Pancreas (tissue), 10 donors: Measurements from ENCODE around the gene BLVRB. TPM values are rescaled to one million over a fixed set of nuclear protein-coding genes. Genes with fewer than 3 reads are reported as not detected.

Experiments used
- ATAC-seq, 4 donors: fragments of 200-7000 bp; cut with Tn5 transposase; one replicate each; pipeline versions ENCODE4 v1.8.0 to v1.9.1; 2020; ENCODE audit warnings: mild to moderate bottlenecking in 4 of 4, moderate library complexity in 4 of 4
- DNase-seq, 6 donors: peaks; one replicate each; pipeline ENCODE4 v3.0.0-alpha.2; 2020
- FAIRE-seq: peaks from 2 replicates; lab custom pipeline; 2012; peaks lifted over from hg19 to GRCh38; lab: Jason Lieb, UNC
- H3K27ac ChIP-seq, 4 donors: fragments of 200-600 bp; sonication (generic); 1 replicate in 3 of 4; 2 replicates in 1 of 4; pipeline versions ENCODE4 v1.5.0 to v1.8.0; 2020
- H3K27me3 ChIP-seq, 4 donors: fragments of 200-600 bp; one replicate each; pipeline ENCODE4 v1.8.0; 2021
- H3K36me3 ChIP-seq, 3 donors: fragments of 200-600 bp; sonication (generic) in 1 of 3; one replicate each; pipeline versions ENCODE4 v1.5.0 to v1.8.0; 2020 to 2021
- H3K4me1 ChIP-seq, 3 donors: fragments of 200-600 bp; one replicate each; pipeline ENCODE4 v1.8.0; 2021
- H3K4me3 ChIP-seq, 4 donors: fragments of 200-600 bp; sonication (generic) in 2 of 4; one replicate each; pipeline versions ENCODE4 v1.5.0 to v1.8.0; 2020 to 2021
- H3K9me3 ChIP-seq, 4 donors: fragments of 200-600 bp; one replicate each; pipeline ENCODE4 v1.8.0; 2021
- WGBS, 2 donors: extraction: QIAGEN DNeasy Blood & Tissue Kit; methylation state at CpG; one replicate each; pipeline ENCODE4 v1.1.7; 2013; 5-methylcytosine and 5-hydroxymethylcytosine counted together
- intact Hi-C, 3 donors: fragments of 100-400 bp; cut with DNase I; formaldehyde crosslinking; loops; one replicate each; pipeline versions ENCODE4 v1.11.1 to v1.14.2; 2022
- polyA plus RNA-seq, 2 donors: library from polyadenylated mRNA; stranded (reverse); fragments of 200-250 nt; gene quantifications; one replicate each; pipeline ENCODE4 v1.2.3, GENCODE V29; 2013
- total RNA-seq, 6 donors: library from RNA; stranded (reverse); fragmentation: NEBNext Ultra II Directional in 4 of 6; extraction: Animal tissue kit (Norgen Biotek cat#: 25700) in 4 of 6; gene quantifications; one replicate each; pipeline versions ENCODE4 v1.2.1 to v1.2.4, GENCODE V29; 2021 to 2023
- TF ChIP-seq, protein P1 (sequence below), 4 donors: fragments of 200-600 bp; sonication (generic) in 3 of 4; IDR thresholded peaks; one replicate each; pipeline versions ENCODE4 v1.5.0 to v1.8.0; 2021; ENCODE audit warnings: antibody characterized with exemption in 4 of 4
- donor health status: healthy with polysubstance abuse.
- donor health status: DM: no; HTN: no; CAD: no; lungs with moderate emphysema.
- donor health status: DM: no; HTN: no; CAD: no.
- donor health status: control.
- donor health status: control.
- donor health status: Bipolar disorder and iron deficiency.
- donor health status: DM: yes; HTN: yes; CAD: no.
- donor health status: DM: no; HTN: no; CAD: no.
- donor health status: DM: no; HTN: no; CAD: no.
- donor health status: DM: yes; HTN: yes; CAD: no.

Gene BLVRB
- total and polyA plus RNA-seq, 8 donors, result 24.1 to 49.4 (median 37.4) TPM

DNA sequence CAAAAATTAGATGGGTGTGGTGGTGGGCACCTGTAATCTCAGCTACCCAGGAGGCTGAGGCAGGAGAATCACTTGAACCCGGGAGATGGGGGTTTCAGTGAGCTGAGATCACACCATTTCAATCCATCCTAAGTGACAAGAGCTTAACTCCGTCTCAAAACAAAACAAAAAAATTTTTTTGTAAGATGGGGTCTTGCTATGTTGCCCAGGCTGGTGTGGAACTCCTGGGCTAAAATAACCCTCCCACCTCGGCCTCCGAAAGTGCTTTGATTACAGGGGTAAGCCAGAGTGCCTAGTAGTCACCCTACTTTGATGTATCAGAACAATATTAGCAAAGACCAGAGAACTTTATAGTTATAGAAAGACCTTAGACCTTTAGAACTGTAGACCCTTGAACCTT, 9.2 kb upstream of the BLVRB start:
- no peak overlapping the region for H3K27ac ChIP-seq
- no peak for ATAC-seq
- WGBS, 2 donors, result 75 to 83% methylated on average over 4 of the region's 4 CpGs
- H3K27me3 ChIP-seq, result no peaks in the 10 kb centered on the region
- intact Hi-C loops, result no loop called here
- TF ChIP-seq, protein P1, sequence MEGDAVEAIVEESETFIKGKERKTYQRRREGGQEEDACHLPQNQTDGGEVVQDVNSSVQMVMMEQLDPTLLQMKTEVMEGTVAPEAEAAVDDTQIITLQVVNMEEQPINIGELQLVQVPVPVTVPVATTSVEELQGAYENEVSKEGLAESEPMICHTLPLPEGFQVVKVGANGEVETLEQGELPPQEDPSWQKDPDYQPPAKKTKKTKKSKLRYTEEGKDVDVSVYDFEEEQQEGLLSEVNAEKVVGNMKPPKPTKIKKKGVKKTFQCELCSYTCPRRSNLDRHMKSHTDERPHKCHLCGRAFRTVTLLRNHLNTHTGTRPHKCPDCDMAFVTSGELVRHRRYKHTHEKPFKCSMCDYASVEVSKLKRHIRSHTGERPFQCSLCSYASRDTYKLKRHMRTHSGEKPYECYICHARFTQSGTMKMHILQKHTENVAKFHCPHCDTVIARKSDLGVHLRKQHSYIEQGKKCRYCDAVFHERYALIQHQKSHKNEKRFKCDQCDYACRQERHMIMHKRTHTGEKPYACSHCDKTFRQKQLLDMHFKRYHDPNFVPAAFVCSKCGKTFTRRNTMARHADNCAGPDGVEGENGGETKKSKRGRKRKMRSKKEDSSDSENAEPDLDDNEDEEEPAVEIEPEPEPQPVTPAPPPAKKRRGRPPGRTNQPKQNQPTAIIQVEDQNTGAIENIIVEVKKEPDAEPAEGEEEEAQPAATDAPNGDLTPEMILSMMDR (IDR thresholded peaks at IDR 0.05), result no peak
- FAIRE-seq, result no peak
- H3K4me3 ChIP-seq, result no peak overlapping the region
- DNase-seq, result no peak
- H3K9me3 ChIP-seq, result no peaks in the 10 kb centered on the region
- no peaks in the 10 kb centered on the region for H3K36me3 ChIP-seq
- no peaks in the 10 kb centered on the region for H3K4me1 ChIP-seq

DNA sequence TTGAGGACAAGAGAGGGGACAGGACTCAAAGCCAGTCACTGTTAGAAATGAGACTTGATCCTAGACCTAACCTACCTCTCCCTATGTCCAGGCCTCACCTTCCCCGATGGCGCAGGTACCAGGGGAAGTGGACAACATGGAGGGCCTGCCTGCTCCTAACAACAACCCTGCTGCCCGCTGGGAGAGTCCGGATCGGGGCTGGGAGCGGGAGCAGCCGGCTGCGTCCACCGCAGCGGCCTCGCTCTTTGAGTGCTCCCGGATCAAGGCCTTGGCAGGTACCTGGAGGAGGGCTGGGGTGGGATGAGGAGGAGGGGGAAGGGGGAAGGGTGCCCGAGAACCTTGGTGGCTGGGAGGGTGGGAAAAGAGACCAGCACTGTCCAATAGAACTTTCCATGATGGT, 7.0 kb upstream of the BLVRB start:
- intact Hi-C loops, result no loop called here
- H3K27me3 ChIP-seq, result no peaks in the 10 kb centered on the region
- H3K36me3 ChIP-seq, result no peaks in the 10 kb centered on the region
- FAIRE-seq (no peak), ATAC-seq (no peak), DNase-seq (no peak)
- no peaks in the 10 kb centered on the region for H3K9me3 ChIP-seq
- no peaks in the 10 kb centered on the region for H3K4me1 ChIP-seq
- TF ChIP-seq, protein P1 (IDR thresholded peaks at IDR 0.05), result no peak
- H3K4me3 ChIP-seq, result no peak overlapping the region
- WGBS, 2 donors, result 85% methylated on average over 13 of the region's 13 CpGs
- H3K27ac ChIP-seq, result no peak overlapping the region

DNA sequence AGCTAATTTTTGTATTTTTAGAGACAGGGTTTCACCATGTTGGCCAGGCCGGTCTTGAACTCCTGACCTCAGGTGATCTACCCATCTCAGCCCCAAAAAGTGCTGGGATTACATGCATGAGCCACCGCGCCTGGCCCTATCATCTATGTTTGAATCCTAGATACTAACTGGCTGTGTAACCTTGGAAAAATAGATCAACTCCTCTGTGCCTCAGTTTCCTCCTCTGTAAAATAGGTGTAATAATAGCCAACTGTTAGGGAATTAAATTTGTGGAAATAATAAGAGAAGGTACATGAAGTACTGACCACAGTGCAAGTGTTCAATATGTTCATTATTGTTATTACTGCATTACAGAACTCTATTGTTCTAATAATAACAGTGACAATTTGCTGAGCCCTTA, 5.6 kb upstream of the BLVRB start:
- Histone ChIP-seq H3K27ac (no peak overlapping the region), H3K4me1 (peaks cover 0 to 6% (median 0%) of the 10 kb centered on the region in 3 donors), H3K36me3 (no peaks in the 10 kb centered on the region), H3K27me3 (no peaks in the 10 kb centered on the region), H3K9me3 (no peaks in the 10 kb centered on the region), H3K4me3 (no peak overlapping the region)
- no peak for DNase-seq
- FAIRE-seq, result no peak
- intact Hi-C loops, result no loop called here
- ATAC-seq, result no peak
- TF ChIP-seq, protein P1 (IDR thresholded peaks at IDR 0.05), result no peak
- 96 to 97% methylated on average over 3 of the region's 3 CpGs for WGBS, 2 donors

DNA sequence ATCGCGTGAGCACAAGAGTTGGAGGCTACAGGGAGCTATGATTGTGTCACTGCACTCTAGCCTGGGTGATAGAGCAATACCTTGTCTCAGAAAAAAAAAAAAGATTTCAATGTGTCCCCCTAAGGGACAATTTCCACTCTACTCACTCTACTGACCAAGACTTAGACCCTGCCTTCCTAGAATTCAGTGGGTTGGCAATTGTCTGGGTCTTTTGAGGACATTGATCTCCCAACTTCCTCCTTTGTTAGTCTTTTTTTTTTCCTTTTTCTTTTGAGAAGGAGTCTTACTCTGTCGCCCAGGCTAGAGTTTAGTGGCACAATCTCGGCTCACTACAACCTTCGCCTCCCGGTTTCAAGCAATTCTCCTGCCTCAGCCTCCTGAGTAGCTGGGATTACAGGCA, 3.5 kb upstream of the BLVRB start:
- FAIRE-seq, result no peak
- H3K9me3 ChIP-seq, result no peaks in the 10 kb centered on the region
- no peak for ATAC-seq

More for the DNA sequence above, 3.5 kb upstream of the BLVRB start:
- intact Hi-C loops, result no loop called here
- H3K27me3 ChIP-seq, result no peaks in the 10 kb centered on the region
- no peak overlapping the region for H3K4me3 ChIP-seq
- TF ChIP-seq, protein P1 (IDR thresholded peaks at IDR 0.05), result no peak
- no peak for DNase-seq
- no peak overlapping the region for H3K27ac ChIP-seq
- H3K36me3 ChIP-seq, result no peaks in the 10 kb centered on the region
- H3K4me1 ChIP-seq, result peaks cover 3 to 15% (median 4%) of the 10 kb centered on the region in 3 donors
- 94% methylated on average over 6 of the region's 6 CpGs for WGBS, 2 donors
